Nephron (organoid): ENCODE measurements around the gene NDUFA13.

ENCODE experiments used
- H3K27ac Mint-ChIP-seq, 3 experiments: 2 replicates each; pipeline ENCODE4 v1.8.0; 2020; ENCODE audit warnings: mixed read lengths in 3 of 3, mild to moderate bottlenecking in 2 of 3, moderate library complexity in 1 of 3
- H3K27me3 Mint-ChIP-seq: 2 replicates; pipeline ENCODE4 v1.8.0; 2021; ENCODE audit warnings: low read depth, mild to moderate bottlenecking, moderate library complexity, mixed read lengths
- H3K36me3 Mint-ChIP-seq: 2 replicates; pipeline ENCODE4 v1.8.0; 2020; ENCODE audit warnings: low read depth, mixed read lengths
- H3K4me1 Mint-ChIP-seq: 2 replicates; pipeline ENCODE4 v1.8.0; 2020; ENCODE audit warnings: mixed read lengths
- H3K4me3 Mint-ChIP-seq, 3 experiments: 2 replicates each; pipeline ENCODE4 v1.8.0; 2020; ENCODE audit warnings: mild to moderate bottlenecking in 3 of 3, mixed read lengths in 3 of 3, moderate library complexity in 2 of 3
- H3K9me3 Mint-ChIP-seq: 2 replicates; pipeline ENCODE4 v1.8.0; 2020; ENCODE audit warnings: mixed read lengths
- CTCF ChIP-seq, 3 experiments: fragments of 200-600 bp; sonication (generic); IDR thresholded peaks; one replicate each; pipeline ENCODE4 v1.5.0; 2021; ENCODE audit warnings: antibody characterized with exemption in 3 of 3; ENCODE audit not compliant: unreplicated experiment in 3 of 3

Gene NDUFA13

GRCh38 chr19:19495614-19496603, 20.1 kb upstream of the NDUFA13 start:
- no peaks in the 10 kb centered on the region for H3K27me3 Mint-ChIP-seq
- H3K4me1 Mint-ChIP-seq: no peaks in the 10 kb centered on the region
- no peaks in the 10 kb centered on the region for H3K9me3 Mint-ChIP-seq
- no peak for TF ChIP-seq CTCF (IDR thresholded peaks at IDR 0.05; ENCODE audit: unreplicated experiment in 3 of 3)
- no peak overlapping the region for H3K4me3 Mint-ChIP-seq
- H3K27ac Mint-ChIP-seq: no peak overlapping the region
- peaks cover 27% of the 10 kb centered on the region for H3K36me3 Mint-ChIP-seq

- Mint-ChIP-seq H3K4me3 (no peak overlapping the region), H3K9me3 (no peaks in the 10 kb centered on the region), H3K27me3 (peaks cover 3% of the 10 kb centered on the region), H3K4me1 (no peaks in the 10 kb centered on the region), H3K27ac (no peak overlapping the region), H3K36me3 (peaks cover 43% of the 10 kb centered on the region)
- no peak for TF ChIP-seq CTCF (IDR thresholded peaks at IDR 0.05; ENCODE audit: unreplicated experiment in 3 of 3)
These were observed 17.6 kb upstream of the NDUFA13 start for GRCh38 chr19:19498255-19498991.

DNA sequence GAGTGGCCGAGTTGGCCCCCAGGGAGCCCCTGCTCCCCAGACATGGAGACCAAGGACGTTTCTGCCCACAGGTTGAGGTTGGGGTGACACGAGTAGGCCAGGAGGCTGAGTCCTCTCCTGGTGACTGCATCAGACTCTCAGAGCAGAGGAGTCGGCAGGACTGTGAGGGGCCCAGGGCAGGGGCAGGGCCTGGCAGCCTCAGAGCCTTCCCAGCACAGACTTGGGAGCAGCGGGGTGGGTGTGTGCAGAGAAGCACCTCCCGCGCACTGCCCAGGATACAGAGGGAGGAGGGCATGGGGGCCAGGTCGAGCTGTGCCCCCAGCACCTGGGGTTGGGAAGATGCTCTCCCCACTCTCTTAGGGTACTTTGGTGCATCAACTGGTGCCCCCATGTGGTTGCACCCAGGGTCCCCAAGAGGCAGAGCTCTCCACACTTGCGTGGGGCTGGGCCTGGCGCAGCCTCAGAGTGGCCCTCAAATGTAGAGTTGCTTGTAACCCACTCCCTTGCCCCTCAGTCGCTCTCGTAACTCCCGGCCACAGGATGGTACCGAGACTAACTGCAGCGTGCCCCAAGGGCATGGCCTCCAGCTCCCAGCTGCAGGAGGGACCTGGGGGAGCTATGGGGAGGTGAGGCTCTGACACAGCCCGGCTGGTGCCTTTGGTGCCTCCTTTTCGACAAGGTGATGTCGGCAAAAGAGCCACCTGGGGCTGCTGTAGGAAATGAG, 16.6 kb upstream of the NDUFA13 start:
- H3K9me3 Mint-ChIP-seq: no peaks in the 10 kb centered on the region
- TF ChIP-seq CTCF (IDR thresholded peaks at IDR 0.05; ENCODE audit: unreplicated experiment in 3 of 3): no peak
- H3K27me3 Mint-ChIP-seq: peaks cover 3% of the 10 kb centered on the region
- H3K4me1 Mint-ChIP-seq: no peaks in the 10 kb centered on the region
- H3K27ac Mint-ChIP-seq: peak overlapping the region in 2 of 3 experiments; percentile 62 to 67
- peaks cover 50% of the 10 kb centered on the region for H3K36me3 Mint-ChIP-seq
- H3K4me3 Mint-ChIP-seq: no peak overlapping the region

- no peaks in the 10 kb centered on the region for H3K4me1 Mint-ChIP-seq
- TF ChIP-seq CTCF (IDR thresholded peaks at IDR 0.05; ENCODE audit: unreplicated experiment in 3 of 3): no peak
- no peaks in the 10 kb centered on the region for H3K9me3 Mint-ChIP-seq
- H3K36me3 Mint-ChIP-seq: peaks cover 52% of the 10 kb centered on the region
- H3K27me3 Mint-ChIP-seq: peaks cover 3% of the 10 kb centered on the region
- H3K4me3 Mint-ChIP-seq: no peak overlapping the region
- no peak overlapping the region for H3K27ac Mint-ChIP-seq
These were observed 14.9 kb upstream of the NDUFA13 start for GRCh38 chr19:19500975-19501644.

- Mint-ChIP-seq H3K9me3 (no peaks in the 10 kb centered on the region), H3K4me3 (no peak overlapping the region), H3K4me1 (no peaks in the 10 kb centered on the region), H3K27me3 (peaks cover 3% of the 10 kb centered on the region), H3K27ac (no peak overlapping the region), H3K36me3 (peaks cover 54% of the 10 kb centered on the region)
- no peak for TF ChIP-seq CTCF (IDR thresholded peaks at IDR 0.05; ENCODE audit: unreplicated experiment in 3 of 3)
These were observed 14.2 kb upstream of the NDUFA13 start for GRCh38 chr19:19501798-19502197.
